NCI-H1436 (cell line): ENCODE measurements around the gene RS1.

Experiments
- DNase-seq: peaks from one replicate; lab custom pipeline; 2025; lab: John Stamatoyannopoulos, UW

The RS1 gene

GRCh38 chrX:18668071-18668835 is 3.7 kb downstream of the RS1 start:
- DNase-seq = no peak

- DNase-seq = no peak
Observed at GRCh38 chrX:18666614-18667013, 5.3 kb downstream of the RS1 start.

GRCh38 chrX:18664947-18665346 is 7.0 kb downstream of the RS1 start:
- no peak for DNase-seq

GRCh38 chrX:18661273-18661672 is 10.6 kb downstream of the RS1 start:
- DNase-seq = no peak

- no peak for DNase-seq
Observed at GRCh38 chrX:18654875-18655836, 16.8 kb downstream of the RS1 start.

GRCh38 chrX:18652636-18653035 is 19.3 kb downstream of the RS1 start:
- no peak for DNase-seq

GRCh38 chrX:18650662-18651061 is 21.2 kb downstream of the RS1 start:
- no peak for DNase-seq

GRCh38 chrX:18649498-18649951 is 22.4 kb downstream of the RS1 start:
- DNase-seq = no peak

- DNase-seq = no peak
Observed at GRCh38 chrX:18647621-18648020, 24.3 kb downstream of the RS1 start.

- no peak for DNase-seq
Observed at GRCh38 chrX:18643853-18644252, 28.1 kb downstream of the RS1 start.

GRCh38 chrX:18643243-18643642 is 28.7 kb downstream of the RS1 start:
- DNase-seq = no peak

- no peak for DNase-seq
Observed at GRCh38 chrX:18640686-18641085, 31.2 kb downstream of the RS1 start.

GRCh38 chrX:18639280-18639679 is 32.6 kb downstream of the RS1 start:
- DNase-seq = no peak

- DNase-seq = no peak
Observed at GRCh38 chrX:18638398-18638797, 33.5 kb downstream of the RS1 start.

- DNase-seq = no peak
Observed at GRCh38 chrX:18630934-18631333, 41.0 kb downstream of the RS1 start.

GRCh38 chrX:18624599-18624998 is 47.3 kb downstream of the RS1 start:
- no peak for DNase-seq

GRCh38 chrX:18620349-18620748 is 51.6 kb downstream of the RS1 start:
- DNase-seq = no peak

- no peak for DNase-seq
Observed at GRCh38 chrX:18619288-18619687, 52.6 kb downstream of the RS1 start.

GRCh38 chrX:18617407-18617750 is 54.5 kb downstream of the RS1 start:
- DNase-seq = no peak

GRCh38 chrX:18616688-18617406 is 55.1 kb downstream of the RS1 start:
- no peak for DNase-seq

GRCh38 chrX:18613930-18614639 is 57.8 kb downstream of the RS1 start:
- DNase-seq = no peak

GRCh38 chrX:18607966-18608365 is 63.9 kb downstream of the RS1 start:
- DNase-seq = no peak
